MM.1S (cell line): Measurements from ENCODE around the gene ARHGAP23.

ENCODE experiments used
- DNase-seq: peaks from one replicate; pipeline ENCODE4 v3.0.0-alpha.2; 2015
- H2AFZ ChIP-seq: fragments of 300-600 bp; sonication (generic); 2 replicates; pipeline ENCODE4 v1.6.0; 2016; ENCODE audit warnings: antibody characterized with exemption, low read length
- H3F3A ChIP-seq: fragments of 300-600 bp; sonication (generic); 2 replicates; pipeline ENCODE4 v1.6.1; 2016; ENCODE audit warnings: mild to moderate bottlenecking, antibody characterized with exemption, low read length, moderate library complexity, mixed read lengths; ENCODE audit not compliant: insufficient read depth
- H3K27ac ChIP-seq: fragments of 300-600 bp; sonication (generic); 2 replicates; pipeline ENCODE4 v1.5.1; 2016; ENCODE audit warnings: mild to moderate bottlenecking, low read length
- H3K27me3 ChIP-seq: fragments of 300-600 bp; sonication (generic); replicated peaks from 2 replicates; pipeline ENCODE4 v1.6.0; 2016; ENCODE audit warnings: low read length; ENCODE audit not compliant: insufficient read depth
- H3K36me3 ChIP-seq: fragments of 300-600 bp; sonication (generic); replicated peaks from 2 replicates; pipeline ENCODE4 v1.6.1; 2016; ENCODE audit warnings: mild to moderate bottlenecking, low read length, mixed read lengths; ENCODE audit not compliant: insufficient read depth
- H3K4me1 ChIP-seq: fragments of 300-600 bp; sonication (generic); 2 replicates; pipeline ENCODE4 v1.6.1; 2016; ENCODE audit warnings: low read length, mixed read lengths
- H3K4me2 ChIP-seq: fragments of 300-600 bp; sonication (generic); 2 replicates; pipeline ENCODE4 v1.6.0; 2016; ENCODE audit warnings: low read depth, low read length
- H3K4me3 ChIP-seq: fragments of 300-600 bp; sonication (generic); 2 replicates; pipeline ENCODE4 v1.5.1; 2016; ENCODE audit warnings: low read length, mixed read lengths
- H3K79me2 ChIP-seq: fragments of 300-600 bp; sonication (generic); 2 replicates; pipeline ENCODE4 v1.6.1; 2016; ENCODE audit warnings: mixed run types, low read length, mixed read lengths
- H3K9ac ChIP-seq: fragments of 300-600 bp; sonication (generic); 2 replicates; pipeline ENCODE4 v1.6.1; 2016; ENCODE audit warnings: low read length, mixed read lengths
- H3K9me2 ChIP-seq: fragments of 300-600 bp; sonication (generic); replicated peaks from 2 replicates; pipeline ENCODE4 v1.6.1; 2016; ENCODE audit warnings: mild to moderate bottlenecking, low read length, mixed read lengths; ENCODE audit not compliant: insufficient read depth
- H3K9me3 ChIP-seq: fragments of 300-600 bp; sonication (generic); replicated peaks from 2 replicates; pipeline ENCODE4 v1.6.1; 2016; ENCODE audit warnings: mild to moderate bottlenecking, low read length, mixed read lengths; ENCODE audit not compliant: insufficient read depth
- H4K20me1 ChIP-seq: fragments of 300-600 bp; sonication (generic); 2 replicates; pipeline ENCODE4 v1.6.1; 2016; ENCODE audit warnings: mild to moderate bottlenecking, low read length, moderate library complexity, mixed read lengths; ENCODE audit not compliant: insufficient read depth
- EZH2 ChIP-seq: fragments of 300-600 bp; sonication (generic); optimal IDR thresholded peaks from 2 replicates; pipeline ENCODE3; 2017; ENCODE audit warnings: low read depth, mild to moderate bottlenecking, antibody characterized with exemption, low read length, mixed read lengths
- EZH2phosphoT487 ChIP-seq: fragments of 300-600 bp; sonication (generic); IDR thresholded peaks from 2 replicates; pipeline ENCODE4 v1.6.1; 2018; ENCODE audit warnings: antibody characterized with exemption, low read length
- TF ChIP-seq, protein P1 (sequence below): fragments of 300-600 bp; sonication (generic); IDR thresholded peaks from 2 replicates; pipeline ENCODE4 v1.5.1; 2016; ENCODE audit warnings: antibody characterized with exemption, low read length, mixed read lengths

ARHGAP23 gene

DNA sequence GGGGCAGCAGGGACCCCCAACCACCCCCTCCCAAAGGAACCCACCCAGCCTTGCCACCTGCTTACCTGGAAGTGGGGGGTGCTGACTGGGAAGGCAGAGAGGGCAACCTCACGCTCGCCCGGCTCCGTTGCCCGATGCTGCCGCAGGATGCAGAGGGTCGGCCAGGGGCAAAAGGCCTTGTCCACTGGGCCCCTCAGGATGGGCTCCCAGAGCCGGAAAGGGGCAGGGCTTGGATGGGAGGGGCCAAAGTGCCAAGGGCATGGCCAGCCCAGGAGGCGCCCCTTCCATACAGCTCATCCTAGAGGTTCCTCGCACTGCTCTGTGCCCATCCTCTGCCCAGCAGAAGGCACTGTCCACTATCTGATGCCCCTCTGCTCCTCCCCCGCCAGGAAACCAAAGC, 118.1 kb downstream of the ARHGAP23 start:
- H3K9me2 ChIP-seq: no peaks in the 10 kb centered on the region
- H4K20me1 ChIP-seq: no peaks in the 10 kb centered on the region
- H2AFZ ChIP-seq: no peak overlapping the region
- no peaks in the 10 kb centered on the region for H3K4me1 ChIP-seq
- DNase-seq: no peak
- no peaks in the 10 kb centered on the region for H3K9me3 ChIP-seq
- no peak overlapping the region for H3K4me3 ChIP-seq
- no peaks in the 10 kb centered on the region for H3K79me2 ChIP-seq
- TF ChIP-seq EZH2phosphoT487 (no peak), EZH2 (no peak)
- TF ChIP-seq, protein P1, sequence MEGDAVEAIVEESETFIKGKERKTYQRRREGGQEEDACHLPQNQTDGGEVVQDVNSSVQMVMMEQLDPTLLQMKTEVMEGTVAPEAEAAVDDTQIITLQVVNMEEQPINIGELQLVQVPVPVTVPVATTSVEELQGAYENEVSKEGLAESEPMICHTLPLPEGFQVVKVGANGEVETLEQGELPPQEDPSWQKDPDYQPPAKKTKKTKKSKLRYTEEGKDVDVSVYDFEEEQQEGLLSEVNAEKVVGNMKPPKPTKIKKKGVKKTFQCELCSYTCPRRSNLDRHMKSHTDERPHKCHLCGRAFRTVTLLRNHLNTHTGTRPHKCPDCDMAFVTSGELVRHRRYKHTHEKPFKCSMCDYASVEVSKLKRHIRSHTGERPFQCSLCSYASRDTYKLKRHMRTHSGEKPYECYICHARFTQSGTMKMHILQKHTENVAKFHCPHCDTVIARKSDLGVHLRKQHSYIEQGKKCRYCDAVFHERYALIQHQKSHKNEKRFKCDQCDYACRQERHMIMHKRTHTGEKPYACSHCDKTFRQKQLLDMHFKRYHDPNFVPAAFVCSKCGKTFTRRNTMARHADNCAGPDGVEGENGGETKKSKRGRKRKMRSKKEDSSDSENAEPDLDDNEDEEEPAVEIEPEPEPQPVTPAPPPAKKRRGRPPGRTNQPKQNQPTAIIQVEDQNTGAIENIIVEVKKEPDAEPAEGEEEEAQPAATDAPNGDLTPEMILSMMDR: no peak
- no peak overlapping the region for H3K9ac ChIP-seq
- no peaks in the 10 kb centered on the region for H3F3A ChIP-seq
- peaks cover 79% of the 10 kb centered on the region for H3K27me3 ChIP-seq
- no peak overlapping the region for H3K27ac ChIP-seq
- no peak overlapping the region for H3K4me2 ChIP-seq
- no peaks in the 10 kb centered on the region for H3K36me3 ChIP-seq

DNA sequence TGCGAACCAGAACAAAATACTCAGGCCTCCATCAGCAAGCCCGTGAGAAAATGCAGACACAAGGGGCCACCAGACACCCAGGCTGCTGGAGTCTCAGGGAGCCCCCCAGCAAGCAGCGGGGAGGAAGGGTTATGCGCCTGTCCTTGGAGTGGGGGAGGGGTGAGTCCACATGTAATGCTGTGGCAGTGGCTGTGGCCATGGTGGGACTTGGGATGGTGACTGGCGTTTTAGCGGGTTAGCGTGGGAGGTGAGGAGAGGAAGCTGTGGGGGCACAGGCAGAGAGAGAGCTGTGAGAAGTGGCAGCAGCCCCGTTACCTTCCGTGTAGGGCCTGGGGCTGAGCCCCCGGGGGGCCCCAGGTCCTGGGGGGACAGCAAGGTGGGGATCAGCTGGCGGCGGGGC, 119.2 kb downstream of the ARHGAP23 start:
- Histone ChIP-seq H3K9ac (no peak overlapping the region), H3K27me3 (peaks cover 74% of the 10 kb centered on the region), H4K20me1 (no peaks in the 10 kb centered on the region), H3K4me1 (no peaks in the 10 kb centered on the region), H3K27ac (no peak overlapping the region), H3K9me3 (no peaks in the 10 kb centered on the region), H3K9me2 (no peaks in the 10 kb centered on the region), H3F3A (no peaks in the 10 kb centered on the region), H3K79me2 (no peaks in the 10 kb centered on the region), H3K36me3 (no peaks in the 10 kb centered on the region), H3K4me2 (no peak overlapping the region), H2AFZ (no peak overlapping the region), H3K4me3 (no peak overlapping the region)
- TF ChIP-seq, protein P1: no peak
- no peak for TF ChIP-seq EZH2phosphoT487
- TF ChIP-seq EZH2: no peak
- no peak for DNase-seq

DNA sequence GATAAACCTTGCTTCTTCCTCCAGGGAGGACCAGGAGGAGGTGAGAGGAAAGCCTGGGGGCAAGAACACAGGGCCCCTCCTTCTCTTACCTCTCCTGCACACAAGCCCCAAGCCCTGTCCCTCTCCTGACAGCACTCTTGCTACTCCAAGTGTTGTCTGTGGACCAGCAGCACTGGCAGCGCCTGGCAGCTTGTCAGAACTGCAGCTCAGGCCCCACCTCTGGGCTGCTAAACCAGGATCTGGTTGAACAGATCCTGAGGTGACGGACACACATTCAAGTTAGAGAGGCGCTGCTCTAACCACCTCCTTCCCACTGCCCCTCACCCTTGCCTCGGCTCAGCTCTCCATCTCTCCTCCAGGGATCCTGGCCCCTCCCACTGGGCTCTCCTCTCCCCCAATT, 121.0 kb downstream of the ARHGAP23 start:
- Histone ChIP-seq H3K4me3 (no peak overlapping the region), H3K9me2 (no peaks in the 10 kb centered on the region), H3F3A (no peaks in the 10 kb centered on the region), H3K27me3 (peaks cover 62% of the 10 kb centered on the region), H3K36me3 (no peaks in the 10 kb centered on the region), H3K79me2 (no peaks in the 10 kb centered on the region), H3K4me2 (no peak overlapping the region), H3K9me3 (no peaks in the 10 kb centered on the region), H4K20me1 (no peaks in the 10 kb centered on the region), H3K4me1 (no peaks in the 10 kb centered on the region), H3K27ac (no peak overlapping the region), H2AFZ (no peak overlapping the region), H3K9ac (no peak overlapping the region)
- TF ChIP-seq, protein P1: no peak
- no peak for TF ChIP-seq EZH2
- no peak for TF ChIP-seq EZH2phosphoT487
- DNase-seq: no peak

DNA sequence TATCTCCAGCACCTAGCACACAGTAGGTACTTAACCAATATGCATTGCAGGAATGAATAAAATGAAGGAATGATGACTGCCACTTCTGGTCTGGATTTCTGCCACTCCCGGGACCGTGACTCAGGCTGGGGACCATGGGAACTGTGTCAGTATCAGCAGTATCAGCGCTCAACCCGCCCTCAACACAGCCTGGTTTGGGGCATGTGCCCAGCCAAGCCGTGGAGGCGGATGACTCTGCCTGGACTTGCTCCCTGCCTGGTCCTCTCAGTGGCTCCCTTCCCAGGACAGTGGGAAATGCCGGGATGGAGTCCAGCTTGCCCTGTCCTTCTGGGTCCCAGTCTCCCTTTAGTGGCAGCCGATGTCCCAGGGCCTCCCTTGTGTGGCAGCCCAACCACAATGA, 122.4 kb downstream of the ARHGAP23 start:
- Histone ChIP-seq H3K4me1 (no peaks in the 10 kb centered on the region), H3K36me3 (no peaks in the 10 kb centered on the region), H3K27me3 (peaks cover 51% of the 10 kb centered on the region), H3K4me3 (no peak overlapping the region), H3K9me2 (no peaks in the 10 kb centered on the region), H3K9ac (no peak overlapping the region), H3K9me3 (no peaks in the 10 kb centered on the region), H3F3A (no peaks in the 10 kb centered on the region), H4K20me1 (no peaks in the 10 kb centered on the region), H3K27ac (no peak overlapping the region), H3K4me2 (no peak overlapping the region), H2AFZ (no peak overlapping the region), H3K79me2 (no peaks in the 10 kb centered on the region)
- no peak for DNase-seq
- TF ChIP-seq EZH2phosphoT487 (no peak), EZH2 (no peak)
- TF ChIP-seq, protein P1: no peak
